ENCODE results near the gene ANXA8.
"Not testable (repeated sequence)": the region's sequence is repeated elsewhere in the genome, so short reads cannot be mapped to it uniquely, and the experiment has no call there.

ANXA8 gene

DNA sequence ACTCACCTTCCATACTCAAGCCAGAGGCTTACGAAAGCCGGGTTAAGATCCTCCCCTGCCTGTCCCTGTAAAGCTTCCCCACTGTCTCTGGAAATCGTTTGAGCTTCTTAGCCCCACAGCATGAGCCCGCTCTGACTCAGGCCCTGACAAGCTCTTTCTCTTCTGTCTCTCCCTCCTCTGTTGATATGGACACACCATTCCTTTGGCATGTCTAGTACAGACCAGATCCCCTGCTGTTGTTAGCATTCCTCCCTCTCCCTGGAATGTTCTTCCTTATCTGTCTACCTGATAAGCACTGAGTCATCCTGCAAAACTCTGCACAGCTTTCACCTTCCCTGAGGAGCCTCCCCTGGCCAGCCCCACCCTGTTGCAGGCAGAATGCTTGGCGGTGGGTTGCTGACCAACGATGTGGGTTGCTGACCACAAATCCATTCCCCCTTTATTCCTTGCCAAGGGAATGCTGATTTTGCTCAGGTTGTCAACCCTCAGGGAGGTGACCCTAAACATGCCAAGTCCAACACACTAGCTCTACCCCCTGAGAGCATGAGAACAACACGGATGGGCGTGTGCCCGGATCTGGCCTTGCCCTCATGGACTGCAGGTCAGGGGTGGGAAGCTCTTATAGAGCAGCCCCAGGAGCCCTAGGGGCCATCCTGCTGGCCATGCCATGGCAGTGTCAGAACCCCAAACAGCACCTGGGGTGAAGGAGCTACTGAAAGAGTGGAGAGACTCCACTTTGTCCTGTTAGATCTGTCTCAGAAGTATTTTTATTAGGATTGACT lies 21.1 kb downstream of the ANXA8 start:
- not testable (repeated sequence) for DNase-seq

DNA sequence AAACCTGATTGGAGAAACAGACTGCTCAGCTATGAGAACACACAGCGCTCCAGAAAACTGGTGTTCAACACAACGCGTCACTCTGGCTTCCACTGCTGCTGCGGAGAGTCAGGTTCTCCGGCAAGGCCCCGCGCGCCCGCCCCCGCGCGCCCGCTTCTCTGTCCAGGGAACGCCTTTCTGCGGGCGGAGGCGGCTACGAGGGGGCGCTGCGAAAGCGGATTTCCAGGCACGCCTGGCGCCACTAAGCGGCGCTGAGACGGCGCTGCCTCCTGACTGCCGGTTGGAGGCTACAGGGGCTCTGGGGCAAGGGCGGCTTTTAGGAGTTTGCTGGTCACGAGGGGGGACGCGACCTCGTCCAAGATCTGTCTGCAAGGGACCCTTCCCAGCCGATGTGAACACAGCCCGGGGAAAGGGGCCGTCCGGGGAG lies 22.6 kb downstream of the ANXA8 start:
- DNase-seq: peak; percentile 51

DNA sequence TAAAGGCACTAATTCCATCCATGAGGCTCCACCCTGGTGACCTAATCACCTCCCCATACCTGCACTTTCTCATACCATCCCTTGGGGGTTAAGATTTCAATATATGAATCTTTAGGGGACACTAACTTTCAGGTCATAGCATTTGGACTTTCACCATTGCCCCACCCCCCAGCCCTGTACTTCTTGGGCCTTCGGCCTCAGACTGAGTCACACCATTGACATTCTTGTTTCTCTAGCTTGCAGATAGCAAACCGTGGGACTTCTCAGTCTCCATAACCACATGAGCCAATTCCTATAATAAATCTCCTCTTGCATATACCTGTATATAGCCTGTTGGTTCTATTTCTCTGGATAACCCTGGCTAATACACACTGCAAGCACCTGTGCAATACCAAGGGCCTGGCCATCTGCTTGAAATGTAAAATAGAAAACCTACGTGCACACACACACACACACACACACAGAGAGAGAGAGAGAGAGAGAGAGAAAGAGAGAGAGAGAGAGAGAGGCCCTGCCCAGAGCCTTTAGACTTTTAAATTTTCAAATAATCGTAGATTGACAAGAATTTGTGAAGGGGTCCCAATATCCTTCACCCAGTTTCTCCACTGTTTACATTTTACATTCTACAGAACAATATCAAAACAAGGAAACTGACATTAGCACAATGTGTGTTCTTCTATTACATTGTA lies 25.3 kb downstream of the ANXA8 start:
- no peak for DNase-seq

DNA sequence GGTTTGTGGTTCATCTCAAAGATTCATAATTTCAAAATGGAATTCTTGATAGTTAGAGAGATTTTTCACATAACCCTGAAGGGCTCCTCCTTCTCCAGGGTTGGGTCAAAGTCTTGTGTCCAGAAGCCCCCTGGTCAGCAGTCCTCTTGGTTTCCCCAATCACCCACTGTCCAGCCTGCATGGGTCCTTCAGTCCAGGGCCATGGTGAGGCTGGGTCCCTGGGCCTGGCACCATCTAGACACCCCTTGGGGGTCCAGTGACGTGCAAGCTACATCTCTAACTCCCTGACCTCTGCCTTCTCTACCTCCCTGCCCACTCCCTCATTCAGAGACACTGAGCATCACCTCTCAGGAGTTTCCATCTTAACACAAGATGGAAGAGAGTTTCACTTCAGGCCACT lies 26.1 kb downstream of the ANXA8 start:
- no peak for DNase-seq

DNA sequence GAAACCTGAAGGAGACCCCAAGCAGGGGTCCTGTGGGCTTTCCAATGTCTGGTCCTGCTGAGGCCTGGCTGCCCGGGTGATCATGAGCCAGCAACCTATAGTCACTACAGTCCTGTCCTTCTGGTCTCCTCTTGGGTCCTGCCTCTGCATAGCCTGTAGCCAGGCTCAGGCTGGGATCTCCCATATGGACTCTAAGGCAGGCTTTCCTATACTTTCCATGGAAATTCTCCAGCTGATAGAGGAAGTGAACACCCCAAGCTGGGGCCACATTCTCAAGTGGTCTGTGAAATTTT lies 26.4 kb downstream of the ANXA8 start:
- no peak for DNase-seq

DNA sequence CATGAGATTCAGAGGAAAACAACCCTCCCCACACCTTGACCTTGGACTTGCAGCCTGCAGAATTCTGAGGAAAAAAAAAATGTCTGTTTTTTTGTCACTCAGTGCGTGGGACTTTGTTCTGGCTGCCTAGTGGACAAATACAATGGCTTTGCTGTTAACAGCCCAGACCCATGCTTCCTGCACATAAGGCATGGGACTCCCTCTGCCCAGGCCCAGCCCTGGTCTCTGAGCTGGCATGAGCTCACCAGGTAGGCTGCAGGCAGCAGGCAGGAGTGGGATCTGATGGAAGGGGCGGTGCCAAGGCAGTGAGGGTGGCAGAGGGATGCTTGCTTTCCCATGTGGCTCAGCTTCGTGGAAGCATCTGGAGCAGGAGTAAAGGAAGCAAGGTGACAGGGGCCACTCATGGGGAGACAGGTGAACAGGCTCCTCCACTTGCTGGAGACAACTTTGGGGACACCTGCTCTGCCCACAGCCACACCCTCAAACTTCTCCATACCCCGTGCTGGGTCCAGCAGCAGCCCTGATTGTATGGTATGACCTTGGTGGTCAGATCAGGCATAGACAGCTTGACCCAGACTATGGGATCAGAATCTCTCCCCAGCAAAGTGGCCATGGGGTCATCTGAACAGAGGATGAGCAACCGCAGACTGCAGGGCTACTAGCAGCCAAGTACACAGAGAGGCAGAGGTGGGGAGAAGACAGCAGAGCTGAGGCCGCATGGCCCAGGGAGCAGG lies 27.0 kb downstream of the ANXA8 start:
- no peak for DNase-seq

DNA sequence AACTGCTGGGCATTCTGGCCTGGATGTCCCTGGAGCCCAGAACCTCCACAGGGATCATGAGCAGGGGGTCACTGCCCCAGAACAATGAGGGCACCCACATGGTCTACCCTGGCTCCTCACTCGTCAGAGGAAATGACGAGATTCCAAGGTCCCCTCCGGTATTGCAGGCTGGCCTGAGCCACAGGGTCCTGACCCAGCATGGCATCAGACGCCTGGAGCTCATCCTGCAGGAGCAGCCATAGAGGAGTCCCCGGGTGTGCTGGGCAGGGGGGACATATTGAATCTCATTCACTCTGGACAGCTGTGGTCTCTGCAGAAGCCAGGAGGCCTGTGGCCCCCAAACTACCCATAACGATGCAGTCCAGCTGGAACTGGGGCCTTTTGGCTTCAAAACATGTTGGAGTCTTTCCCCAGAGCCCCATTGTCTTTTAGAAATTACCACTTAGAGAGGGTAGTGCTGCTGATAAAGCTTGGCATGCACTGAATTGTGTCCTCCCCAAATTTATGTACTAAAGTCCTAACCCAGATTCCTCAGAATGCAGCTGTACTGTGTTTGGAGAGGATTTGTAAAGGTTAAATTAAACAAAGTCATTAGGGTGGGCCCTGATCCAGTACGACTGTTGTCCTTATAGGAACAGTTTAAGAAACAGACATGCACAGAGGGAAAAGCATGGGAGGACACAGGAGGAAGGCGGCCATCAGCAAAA lies 27.7 kb downstream of the ANXA8 start:
- no peak for DNase-seq

DNA sequence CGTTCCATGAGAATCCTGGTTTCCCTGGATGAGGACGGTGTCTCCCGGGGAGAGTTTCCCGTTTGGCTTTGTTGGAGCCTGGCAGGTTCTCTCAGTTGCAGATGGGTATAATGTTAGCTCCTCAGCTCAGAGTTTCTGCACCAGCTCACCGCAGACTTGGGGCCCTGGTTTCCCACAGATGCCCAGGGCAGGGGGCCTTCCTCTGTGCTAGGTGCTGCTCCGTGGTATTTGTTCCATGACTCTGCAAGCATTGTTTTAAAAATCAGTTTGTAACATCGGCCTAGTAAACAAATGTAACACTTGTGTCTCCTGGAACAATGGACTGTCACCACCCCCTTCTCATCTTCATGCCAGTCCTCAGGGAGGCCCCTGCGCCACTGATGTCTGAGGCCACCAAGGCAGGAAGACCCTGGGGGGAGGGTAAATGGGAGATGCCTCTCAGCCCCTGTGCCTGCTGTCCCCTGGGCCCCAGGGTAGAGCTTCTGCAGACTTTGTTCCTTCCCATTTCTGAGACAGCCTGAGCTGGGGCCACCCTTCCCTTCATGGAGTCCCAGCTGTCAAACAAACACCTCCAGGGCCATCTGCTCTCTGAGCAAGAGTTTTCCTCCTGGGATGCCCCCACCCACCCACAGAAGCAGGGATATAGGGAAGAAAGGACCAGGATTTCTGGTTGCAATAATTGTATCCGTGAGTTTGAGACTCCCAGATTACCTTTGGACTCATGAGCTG lies 28.4 kb downstream of the ANXA8 start:
- not testable (repeated sequence) for DNase-seq

DNA sequence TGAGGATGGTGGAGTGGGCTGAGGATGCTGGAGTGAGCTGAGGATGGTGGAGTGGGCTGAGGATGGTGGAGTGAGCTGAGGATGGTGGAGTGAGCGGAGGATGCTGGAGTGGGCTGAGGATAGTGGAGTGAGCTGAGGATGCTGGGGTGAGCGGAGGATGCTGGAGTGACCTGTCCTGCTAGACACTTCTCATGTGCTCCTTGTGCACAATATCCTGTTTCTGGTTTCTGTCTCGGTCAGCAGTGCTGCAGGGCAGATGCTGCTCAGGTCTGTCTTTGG lies 29.2 kb downstream of the ANXA8 start:
- DNase-seq: no peak

DNA sequence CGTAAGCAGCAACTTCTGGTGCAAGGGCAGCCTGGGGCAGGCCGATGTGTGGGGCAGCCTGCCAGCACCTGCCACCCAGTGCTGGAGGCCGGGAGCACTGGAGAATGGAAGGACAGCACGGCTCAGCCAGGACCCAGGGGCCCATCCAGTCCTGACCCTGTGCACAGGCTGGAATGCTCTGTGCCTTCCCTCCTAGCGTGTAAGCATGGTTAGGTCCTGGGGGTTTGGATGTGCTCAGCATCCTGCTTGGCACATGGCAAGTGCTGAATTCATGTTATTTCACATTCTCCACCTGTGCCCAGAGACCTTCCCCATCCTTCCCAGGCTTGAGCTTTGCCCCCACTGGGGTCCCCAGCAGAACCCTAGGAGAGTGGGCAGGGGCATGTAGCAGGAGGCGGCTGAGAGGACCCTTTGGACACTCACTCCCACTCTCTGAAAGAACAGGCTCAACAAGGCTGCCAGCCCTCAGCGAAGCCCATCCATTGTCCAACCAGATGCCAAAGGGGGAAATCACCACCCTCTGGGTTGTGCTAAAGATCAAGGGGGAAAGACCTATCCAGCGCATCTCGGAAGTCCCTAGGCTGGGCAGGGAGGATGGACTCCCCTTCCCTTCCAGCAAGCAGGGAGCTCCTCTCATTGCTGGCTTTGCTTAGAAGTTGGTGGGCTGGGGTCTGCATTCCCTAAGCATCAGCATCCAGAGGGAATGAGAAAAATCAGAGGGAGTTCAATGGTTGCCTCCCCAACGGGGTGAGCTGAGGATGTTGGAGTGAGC lies 29.7 kb downstream of the ANXA8 start:
- no peak for DNase-seq

DNA sequence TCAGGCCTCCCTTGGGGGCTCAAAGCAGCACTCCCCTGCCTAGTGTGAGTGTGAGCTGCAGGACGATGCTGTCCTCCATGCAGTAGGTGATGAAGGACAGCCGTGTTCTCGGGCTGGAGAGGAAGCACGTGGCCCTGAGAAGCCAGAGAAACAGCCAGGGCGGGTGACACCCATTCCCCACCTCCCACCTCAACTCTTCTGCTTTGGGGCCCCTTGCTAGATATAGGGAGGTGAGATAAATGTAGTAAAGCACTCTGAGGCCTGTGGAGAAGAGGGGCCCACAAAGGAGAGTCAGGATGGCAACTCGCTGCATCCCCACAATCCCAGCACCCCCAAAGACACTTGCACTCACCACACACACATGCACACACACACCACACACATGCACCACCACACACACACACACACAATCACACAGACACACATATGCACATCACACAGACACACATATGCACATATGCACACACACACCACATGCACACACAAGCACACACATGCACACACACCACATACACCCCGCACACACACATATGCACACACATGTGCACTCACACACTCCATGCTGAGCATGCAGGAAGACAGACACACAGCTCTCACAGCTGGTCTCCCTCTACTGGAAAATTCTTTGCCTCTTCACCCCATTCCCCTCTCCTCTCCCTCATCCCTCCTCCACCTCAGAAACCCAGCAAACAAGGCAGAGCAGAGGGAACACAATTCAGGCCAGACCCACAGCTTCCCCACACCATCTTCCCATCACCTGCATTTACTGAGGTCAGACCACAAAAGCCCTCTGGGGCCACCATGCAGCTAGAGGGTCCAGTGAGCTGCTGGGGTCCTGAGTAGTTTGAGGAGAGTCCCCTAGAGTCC lies 30.5 kb downstream of the ANXA8 start:
- no peak for DNase-seq

DNA sequence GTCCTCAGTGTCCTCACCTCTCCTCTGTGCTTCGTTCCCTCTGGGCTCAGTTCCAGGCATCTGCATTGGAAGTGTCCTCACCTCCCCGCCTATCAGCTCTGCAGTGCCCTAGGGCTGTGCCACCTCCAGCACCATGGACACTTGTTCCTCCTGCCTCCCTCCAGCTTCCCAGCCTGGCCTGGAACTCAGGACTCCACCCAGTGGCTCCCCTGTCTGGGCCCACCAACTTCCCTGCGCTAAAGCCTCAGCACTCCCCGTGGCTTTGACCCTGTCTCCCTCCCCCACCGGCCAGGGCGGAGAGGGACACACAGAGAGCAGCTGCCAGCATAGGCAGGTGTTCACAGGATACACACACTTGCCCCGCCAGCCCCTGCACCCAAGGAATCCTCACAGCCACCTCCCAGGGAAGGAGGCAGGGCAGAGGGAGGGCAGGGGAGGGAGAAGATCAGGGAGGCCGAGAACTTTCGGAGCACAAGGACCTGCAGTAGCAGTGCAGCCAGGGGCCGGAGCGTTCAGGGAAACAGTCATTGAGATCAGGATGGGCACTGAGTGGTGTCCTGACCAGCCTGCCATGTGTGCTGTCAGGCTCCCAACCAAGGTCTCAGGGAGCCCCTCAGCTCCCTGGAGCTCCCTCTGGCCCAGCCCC lies 31.3 kb downstream of the ANXA8 start:
- DNase-seq: no peak

DNA sequence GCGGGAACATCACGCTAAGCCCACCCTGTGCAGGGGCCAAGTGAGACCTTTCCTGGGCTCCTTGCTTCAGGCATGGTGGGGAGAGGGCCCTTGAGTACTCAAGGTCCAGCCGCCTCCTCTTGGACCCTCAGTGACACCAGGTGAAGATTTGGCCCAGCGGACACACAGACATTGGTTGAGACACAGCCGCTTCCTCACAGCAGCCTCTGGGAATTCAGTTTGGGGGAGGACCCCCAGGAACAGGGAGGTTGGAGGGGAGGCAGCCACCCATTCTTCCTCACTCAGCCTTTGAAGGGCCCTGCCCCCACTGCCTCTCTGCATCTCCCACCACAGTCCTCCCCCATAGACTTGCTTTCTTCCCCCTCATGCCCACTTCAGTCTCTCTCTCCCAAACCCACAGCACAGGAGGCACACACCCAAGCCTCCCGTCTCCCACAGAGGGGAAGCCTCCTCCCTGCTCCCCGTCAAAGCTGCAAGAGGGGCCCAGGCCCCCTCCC lies 31.9 kb downstream of the ANXA8 start:
- DNase-seq: no peak

DNA sequence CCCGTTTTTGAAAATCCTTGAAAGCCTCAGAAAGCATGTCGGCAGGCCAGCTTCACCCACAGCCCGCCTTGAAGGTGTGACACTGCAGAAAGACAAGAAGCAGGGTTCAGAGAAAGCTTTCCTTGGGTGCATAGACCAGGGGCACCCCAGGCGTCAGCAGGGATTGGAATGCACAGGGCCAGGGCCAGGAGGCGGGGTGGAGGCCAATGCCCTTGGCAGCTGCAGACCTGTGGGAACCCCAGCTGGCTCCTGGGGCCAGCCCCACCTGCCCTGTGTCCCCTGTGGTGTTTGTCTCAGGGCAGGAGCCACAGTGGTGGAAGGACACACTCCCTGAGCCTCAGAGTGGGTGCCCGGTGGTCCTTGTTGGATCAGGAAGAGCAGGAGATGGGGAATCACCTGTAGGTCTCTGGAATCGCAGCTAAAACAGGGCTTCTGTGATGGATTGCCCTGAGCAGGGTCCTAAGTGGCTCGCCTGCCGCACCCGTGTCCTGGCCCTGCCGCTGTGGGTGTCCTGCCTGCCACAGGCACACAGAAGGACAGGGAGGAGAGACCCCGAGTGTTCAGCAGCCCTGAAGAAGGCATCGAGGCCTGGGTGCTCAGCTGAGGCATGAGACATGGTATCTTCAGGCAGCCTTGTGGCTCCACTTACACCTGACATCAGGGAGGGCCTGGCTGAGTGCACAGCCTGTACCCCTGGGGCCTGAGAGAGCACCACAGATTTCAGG lies 32.5 kb downstream of the ANXA8 start:
- DNase-seq: no peak

DNA sequence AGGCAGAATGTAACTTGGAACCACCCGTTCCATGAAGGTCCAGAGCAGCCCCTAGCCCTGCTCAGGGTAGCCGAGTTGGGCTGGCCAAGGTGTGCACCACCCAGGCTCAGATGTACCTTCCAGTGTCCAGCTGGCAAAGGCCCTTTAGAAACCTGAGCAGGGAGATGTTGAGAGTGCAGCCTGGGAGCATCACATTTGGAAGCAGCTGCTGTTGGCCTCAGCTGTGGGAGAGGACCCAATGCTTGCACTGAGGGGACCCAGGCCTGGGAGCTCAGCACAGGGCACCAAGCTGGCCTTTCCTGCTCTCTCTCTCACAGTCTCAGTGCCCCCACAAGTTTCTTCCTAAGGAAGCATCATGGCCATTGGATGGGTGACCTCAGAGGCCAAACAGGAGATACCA lies 33.5 kb downstream of the ANXA8 start:
- DNase-seq: no peak

DNA sequence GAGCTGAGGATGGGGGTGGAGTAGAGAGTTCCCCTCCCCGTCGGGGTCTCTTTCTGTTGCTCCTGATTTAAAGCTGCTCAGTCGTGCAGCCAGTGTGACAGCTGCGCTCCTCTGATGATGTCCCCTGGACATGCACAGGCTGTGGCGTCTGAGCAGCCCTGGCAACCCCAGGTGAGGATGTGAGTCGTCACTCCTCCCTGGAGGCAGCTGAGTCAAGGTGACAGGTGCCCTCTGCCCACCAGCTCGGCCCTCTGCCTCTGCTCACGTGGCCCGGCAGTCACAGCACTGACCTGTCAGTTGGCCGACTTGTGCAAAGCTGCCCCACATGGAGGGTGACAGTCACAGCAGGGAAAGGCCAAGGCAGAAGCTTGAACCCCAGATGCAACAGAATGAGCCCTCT lies 33.9 kb downstream of the ANXA8 start:
- no peak for DNase-seq

DNA sequence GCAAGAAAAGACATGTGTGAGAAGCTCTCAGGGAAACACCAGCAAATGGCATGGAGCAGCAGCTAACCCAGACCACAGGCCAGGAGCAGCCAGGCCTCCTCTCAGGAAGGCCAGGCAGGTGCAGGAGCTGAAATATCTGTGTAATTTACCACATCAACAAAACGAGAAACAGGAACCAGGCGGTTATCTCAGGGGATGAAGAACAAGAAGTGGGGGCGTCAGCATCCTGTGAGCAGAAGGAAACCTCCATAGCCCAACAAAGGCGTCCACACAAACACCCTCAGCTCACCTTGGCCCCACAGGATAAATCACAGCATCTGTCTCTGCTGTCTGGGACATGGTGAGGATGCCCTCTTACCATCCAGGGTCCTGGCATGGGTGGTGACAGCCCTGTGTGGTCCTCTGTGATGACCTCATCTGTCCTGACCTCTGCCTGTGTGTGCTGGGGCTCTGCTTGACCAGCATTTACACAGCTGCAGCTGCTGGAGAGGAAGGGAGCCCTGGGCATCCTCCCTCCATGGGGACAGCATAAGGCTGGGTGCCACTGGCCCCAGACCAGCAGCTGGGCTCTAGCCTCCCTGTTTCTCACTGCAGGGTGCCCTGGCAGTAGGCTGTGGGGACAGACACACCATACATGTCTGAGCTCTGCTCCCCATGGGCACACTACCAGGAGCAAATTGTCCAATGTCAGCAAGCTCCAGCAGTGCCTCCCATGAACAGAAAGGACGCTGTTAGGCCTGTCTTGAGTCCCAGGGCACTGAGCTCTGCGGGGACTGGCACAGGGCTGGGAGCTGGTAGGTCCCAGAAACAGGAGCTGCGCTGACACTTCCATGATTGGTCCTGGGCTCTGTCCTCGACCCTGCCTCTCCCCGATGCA lies 34.6 kb downstream of the ANXA8 start:
- DNase-seq: no peak

DNA sequence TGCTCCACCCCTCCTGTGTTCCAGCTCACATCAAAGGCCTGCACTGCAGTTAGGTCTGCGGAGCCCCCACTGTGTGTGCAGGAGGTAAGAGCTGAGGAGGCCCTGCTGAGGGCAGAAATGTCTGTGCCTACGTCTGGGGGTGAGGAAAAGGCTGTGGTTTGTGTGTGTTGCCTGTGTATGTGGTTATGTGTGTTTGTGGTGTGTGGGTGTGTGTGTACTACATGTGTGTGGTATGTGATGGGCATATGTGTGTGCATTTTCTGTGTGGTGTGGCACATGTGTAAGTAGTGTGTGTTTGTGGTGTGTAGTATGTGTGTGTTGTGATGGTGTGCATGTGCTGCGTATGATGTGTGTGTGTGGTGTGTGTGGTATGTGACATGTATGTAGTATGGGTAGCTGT lies 36.2 kb downstream of the ANXA8 start:
- DNase-seq: no peak

DNA sequence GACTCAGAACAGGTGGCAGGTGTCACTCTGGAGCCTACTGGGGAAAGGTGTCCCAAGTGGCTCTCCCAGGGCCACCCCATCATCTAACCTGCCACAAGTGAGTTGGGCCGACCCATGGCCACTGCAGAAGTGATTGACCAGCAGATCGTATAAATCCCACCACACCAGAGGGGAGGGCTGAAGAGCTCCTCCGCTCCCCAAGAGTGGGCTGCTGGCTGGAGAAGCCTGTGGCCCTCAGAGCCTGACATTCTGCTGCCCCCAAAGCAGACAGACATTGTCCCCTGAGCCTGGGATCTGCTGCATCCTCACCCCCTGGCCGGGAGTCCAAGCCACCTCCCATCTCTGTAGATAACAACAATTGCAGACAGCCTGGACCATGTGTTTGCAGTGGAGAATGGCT lies 36.7 kb downstream of the ANXA8 start:
- DNase-seq: no peak
